ENCODE results near the gene HDGFL2.
"Not testable (repeated sequence)": the region's sequence is repeated elsewhere in the genome, so short reads cannot be mapped to it uniquely, and the experiment has no call there.

The HDGFL2 gene

DNA sequence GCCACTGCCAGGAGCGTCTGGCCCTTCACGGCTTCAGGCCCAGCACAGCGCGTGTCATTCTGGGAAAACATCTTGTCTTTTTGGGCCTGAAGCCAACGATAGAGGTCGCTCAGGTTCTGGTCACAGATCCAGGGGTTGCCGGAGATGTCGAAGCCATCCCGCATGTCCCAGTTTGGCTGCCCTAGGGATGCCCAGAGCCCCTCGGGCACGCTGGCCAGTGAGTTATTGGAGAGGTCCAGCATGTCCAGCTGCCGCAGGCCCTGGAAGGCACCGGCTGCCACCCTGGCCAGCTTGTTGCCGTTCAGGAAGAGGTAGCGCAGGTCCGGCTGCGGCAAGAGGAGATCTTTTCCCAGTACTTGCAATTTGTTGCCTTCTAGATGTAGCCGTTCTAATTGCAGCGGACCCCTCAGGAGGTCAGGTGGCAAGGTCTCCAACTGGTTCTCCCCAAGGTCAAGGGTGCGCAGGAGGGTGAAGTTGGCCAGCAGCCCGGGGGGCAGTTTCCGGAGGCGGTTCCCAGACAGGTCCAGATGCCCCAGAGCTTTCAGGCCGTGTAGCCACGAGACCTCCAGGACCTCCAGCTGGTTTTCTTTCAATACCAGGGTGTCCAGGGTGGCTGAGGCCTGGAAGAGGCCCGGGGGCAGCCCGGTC is 66.0 kb downstream of the HDGFL2 start:
- no peak for DNase-seq

DNA sequence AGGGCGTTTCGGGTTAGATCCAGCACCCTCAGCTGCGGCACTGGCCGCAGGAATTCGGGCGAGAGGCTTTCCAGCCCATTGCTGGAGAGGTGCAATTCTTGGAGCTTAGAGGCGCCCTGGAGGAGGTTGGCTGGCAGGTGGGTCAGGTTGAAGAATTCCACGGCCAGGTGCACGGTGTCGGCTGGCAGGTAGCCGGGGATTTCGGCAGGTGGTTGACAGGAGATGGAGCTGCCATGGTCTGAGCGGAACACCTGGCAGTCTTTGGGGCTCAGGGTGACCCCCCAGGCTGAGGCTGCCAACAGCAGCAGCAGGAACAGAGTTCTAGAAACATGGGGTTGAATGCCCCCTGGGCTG is 66.5 kb downstream of the HDGFL2 start:
- no peak for DNase-seq

DNA sequence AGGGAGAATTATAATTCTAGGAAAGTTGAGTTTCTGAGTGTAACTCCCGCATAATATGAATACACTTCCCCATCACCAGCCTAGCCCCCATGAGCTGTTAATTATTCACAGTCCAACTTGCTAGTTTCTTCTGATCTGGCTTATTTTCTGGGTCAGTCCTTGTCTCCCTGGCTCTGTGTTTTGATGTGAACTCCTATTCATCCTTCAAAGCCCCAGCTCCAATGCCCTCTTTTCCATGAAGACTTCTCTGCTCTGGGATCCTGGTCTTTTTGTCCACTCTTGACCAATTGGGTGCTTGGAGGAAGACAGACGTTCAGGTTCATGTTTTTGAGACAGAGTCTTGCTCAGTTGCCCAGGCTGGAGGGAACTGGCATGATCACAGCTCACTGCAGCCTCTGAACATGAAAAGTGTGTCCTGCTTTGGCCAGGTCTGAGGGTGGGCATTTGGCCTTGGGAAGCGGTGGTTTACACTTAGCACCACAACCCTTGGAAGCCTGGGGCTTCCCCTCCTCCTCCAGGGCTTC is 67.1 kb downstream of the HDGFL2 start:
- no peak for DNase-seq

DNA sequence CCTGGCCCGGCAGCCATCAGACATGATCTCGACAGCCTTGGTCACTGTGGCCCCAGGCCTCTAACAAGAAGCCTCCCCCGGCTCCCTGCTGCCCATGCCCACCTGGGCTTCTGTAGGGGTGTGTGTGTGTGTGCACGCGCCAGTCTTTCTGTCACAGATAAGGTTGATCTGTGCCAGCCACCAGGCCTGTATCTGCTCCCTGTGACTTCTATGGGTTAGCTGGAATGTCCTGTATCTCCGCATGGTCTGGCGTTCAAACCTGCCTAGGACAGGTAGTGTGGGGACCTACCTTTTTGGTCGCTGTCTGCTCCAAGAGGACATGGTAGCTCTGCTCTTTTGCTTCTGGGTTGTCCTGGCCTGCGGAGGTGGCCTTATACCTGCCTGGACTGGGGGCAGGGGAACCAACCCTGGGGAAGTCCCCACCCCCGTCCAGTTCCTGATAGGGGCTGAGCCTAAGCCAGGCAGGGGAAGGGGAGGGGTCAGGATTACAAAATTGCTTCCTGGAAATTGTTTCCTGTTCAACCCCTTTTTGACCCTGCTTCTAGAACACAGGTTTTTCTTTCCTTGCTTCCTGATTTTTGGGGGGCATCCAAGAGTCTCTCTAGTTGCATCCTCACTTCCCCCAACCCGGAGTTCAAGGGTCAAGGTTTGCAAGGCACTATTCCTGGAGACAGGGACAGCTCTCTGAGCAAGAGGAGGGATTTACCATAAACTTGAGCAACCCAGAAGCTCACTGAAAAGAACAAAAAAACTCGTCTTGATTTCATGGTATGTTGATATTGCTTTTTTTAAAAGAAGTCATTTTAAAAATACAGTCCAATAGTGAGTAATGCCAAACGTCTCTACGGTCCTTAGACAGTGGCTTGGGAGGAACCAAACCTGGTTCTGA is 67.8 kb downstream of the HDGFL2 start, which contains the start of gene LRG1:
Gene LRG1, minus strand, starts transcription at position 344 of the 889 bp plus-strand sequence. Its CDS starts 23 bp downstream, at position 321.
- no peak for DNase-seq

DNA sequence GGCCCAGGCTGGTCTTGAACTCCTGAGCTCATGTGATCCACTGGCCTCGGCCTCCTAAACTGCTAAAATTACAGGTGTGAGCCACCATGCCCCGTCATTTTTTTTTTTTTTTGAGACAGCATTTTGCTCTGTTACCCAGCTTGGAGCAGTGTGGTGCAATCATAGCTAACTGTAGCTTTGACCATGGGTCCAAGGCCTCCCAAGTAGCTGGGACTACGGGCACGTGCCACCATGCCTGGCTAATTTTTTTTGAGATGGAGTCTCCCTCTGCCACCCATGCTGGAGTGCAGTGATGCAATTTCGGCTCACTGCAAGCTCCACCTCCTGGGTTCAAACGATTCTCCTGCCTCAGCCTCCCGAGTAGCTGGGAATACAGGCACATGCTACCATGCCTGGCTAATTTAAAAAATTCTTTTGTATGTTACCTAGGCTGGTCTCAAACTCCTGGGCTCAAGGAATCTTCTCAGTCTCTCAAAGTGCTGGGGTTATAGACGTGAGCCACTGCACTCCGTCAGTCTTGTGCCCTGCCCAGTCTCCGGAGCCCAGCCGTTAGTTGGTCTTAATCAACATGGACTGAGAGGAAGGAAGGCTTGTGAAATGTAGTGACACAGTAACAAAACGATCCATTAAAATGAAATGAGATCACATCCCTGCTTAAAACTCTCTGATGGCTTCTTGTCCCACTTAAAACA is 69.2 kb downstream of the HDGFL2 start:
- no peak for DNase-seq

DNA sequence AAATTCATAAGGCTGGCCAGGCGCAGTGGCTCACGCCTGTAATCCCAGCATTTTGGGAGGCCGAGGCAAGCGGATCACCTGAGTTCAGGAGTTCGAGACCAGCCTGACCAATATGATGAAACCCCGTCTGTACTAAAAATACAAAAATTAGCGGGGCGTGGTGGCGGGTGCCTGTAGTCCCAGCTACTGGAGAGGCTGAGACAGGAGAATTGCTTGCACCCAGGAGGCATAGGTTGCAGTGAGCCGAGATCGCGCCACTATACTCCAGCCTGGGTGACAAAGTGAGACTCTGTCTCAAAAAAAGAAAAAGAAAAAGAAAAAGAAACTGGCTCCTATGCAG is 69.7 kb downstream of the HDGFL2 start:
- not testable (repeated sequence) for DNase-seq

DNA sequence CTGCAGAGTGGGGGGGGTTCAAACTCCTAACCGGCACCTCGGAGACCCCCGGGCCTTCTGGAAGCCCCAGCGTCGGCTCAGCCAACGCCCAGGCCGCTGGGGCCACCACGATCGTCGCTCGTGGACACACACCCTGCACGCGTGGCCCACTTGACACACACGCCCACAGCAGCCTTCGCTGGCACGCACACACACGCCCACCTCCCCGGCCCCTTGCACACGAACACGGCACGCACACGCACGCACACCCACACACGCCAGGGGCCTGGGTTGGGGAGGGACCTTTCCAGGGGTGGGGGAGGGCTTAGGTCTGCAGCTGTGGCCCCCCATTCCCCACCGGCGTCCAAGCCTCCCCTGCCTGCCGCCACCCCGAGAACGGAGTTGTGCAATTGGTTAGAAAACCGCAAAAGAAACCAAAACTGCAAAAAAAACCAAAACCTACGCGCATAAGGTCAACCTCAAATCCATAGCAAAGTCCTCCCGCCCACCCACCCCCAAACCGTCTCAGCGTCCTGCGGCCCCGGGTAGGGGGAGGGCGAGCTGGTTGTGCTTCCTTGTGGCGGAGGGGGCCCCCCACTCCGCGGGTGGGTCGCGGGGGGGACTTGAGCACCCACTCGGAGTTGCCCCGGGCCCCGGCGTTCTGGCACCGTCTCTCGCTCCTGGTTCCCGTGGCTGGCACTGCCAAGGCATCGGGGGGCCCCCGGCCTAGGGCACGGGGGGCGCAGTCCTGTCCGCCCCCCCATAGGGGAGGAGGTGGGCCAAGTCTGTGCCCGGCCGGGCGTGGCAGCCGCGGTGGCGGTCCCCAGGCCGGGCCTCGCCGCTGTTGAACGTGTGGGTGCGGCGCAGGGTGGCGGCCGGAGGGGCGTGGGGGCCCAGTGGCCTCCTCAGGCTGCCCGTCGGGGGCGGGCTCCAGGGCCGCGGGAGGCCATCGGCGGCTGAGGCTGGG is 71.1 kb downstream of the HDGFL2 start:
- DNase-seq: no peak

DNA sequence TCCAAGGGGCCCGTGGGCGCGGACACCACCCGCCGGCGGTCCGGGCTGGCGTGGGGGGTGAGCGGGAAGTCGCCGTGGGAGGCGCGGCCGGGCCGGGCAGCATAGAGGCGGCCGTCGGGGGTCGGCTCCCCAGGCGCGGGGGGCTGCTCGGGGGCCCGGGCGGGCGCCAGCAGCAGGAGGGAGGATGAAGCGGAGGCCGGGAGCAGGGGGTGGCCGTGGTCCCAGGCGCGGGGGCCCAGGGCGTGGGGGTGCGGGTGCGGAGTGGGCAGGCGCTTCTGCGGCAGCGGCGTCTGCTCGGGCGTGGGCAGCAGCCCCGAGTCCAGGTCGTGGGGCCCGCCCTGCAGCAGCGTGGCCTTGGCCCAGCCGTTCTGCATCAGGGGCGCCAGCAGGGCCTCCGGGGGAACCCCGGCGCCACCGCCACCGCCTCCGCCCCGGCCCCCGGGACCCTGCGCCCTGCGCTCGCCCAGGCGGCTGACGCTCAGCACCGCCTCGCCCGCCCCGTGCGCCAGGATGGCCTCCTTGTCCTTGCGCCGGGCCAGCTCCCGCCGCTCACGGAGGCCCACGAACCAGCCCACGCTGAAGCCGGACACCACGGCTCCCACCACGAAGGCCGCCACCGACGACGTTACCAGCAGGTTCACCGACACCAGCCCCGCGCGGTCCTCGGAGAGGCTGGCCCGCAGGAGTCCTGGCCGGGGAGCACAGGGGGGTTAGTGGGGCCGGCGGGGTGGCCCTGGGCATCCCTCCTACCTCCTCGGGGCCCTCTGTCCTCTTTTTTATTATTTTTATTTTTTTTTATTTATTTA is 71.9 kb downstream of the HDGFL2 start:
- no peak for DNase-seq

DNA sequence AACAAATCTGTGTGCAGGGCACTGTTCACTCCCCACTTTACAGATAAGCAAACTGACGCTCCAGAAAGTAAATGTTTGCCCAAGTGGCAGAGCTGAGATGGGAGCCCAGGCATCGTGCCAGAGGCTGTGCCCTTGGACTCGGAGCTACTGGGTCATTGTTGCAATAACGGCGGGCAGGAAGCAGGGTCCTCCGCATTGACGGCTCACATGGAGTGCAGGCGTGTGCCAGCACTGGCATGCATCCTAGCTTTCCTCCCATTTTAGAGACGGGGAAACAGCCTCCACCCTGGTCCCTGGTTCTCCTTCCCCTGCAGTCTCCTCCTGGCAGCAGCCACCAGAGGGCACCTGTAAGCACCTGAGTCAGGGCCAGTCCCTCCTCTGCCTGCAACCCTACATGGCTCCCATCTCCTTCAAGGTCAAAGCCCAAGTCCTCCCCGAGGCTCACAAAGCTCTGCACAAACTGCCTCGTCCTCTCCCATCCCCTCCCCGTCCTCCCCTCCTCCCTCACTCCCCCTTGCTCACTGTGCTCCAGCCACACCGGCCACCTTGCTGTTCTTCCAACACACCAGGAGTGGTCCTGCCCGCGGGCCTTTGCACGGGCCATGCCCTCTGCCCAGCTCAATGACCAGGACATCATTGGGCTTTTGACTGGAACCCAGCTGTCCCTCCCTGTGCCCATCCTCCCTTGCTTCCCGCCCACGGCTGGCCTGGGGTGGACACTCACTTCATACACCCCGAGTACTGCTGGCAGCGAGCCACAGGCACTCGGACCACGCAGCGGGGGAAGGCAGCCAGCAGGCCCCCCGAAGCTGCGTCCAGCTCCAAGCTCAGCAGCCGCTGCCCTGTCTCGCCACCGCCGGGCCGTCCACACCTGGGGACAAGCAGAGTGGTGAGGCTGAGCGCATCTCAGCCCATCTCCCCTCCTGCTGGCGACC is 75.5 kb downstream of the HDGFL2 start:
- DNase-seq: no peak

DNA sequence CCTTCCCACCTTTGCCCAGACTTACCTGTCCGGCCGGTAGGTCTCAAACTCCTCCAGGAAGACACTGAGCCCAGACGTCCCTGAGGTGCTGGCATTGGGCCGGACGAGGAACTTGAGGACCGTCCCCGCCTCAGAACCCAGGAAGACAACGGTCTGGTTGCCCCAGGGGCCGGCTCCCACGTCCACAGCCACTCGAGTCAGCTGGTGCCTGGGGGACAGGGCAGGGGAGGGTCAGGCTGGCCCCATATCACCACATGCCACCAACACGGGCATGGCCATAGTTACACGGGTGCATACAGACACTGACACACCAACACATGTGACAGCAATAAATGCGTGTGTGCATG is 76.1 kb downstream of the HDGFL2 start:
- DNase-seq: no peak

DNA sequence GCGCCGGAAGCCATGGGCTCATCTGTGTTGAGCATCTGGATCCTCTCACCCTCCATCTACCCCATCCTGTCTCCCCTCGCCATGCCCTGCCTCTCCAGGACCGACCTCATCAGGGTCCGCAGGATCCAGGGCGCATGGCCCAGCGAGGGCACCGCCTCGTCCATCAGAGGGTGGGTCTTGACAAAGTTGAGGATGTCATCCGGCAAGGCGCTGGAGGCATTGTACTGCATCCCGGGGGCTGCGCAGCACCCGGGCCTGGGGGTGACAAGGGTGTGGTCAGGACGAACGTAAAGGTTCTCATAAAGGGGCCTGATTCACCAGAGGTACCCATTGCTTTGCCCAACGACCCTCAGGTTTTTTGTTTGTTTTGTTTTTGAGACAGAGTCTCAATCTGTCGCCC is 77.9 kb downstream of the HDGFL2 start:
- no peak for DNase-seq

DNA sequence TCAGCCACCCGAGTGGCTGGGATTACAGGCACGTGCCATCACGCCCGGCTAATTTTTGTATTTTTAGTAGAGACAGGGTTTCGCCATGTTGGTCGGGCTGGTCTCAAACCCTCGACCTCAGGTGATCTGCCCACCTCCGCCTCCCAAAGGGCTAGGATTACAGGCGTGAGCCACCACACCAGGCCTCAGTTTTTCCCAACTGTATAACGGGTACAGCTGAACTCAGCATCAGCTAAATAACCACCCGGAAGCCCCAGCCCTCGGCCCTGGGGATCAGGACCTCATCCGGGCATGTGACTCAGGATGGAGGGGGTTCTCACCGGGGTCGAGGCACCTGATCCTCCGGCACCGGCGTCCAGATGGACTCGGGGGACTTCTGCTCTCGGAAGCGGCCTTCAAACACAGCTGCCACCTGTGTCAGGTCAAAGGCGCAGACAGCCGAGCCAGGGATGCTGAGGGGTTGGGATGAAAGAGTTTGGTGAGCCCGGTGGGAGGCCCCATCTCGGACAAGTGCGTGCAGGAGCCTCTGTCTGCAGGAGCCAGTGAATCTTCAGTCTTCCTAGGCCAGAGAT is 78.5 kb downstream of the HDGFL2 start:
- DNase-seq: no peak

All from NCI-H226 (cell line).